Mesodermal cell (in vitro differentiated cells): ENCODE results near the gene WDR20.
"Not testable (repeated sequence)": the region's sequence is repeated elsewhere in the genome, so short reads cannot be mapped to it uniquely, and the experiment has no call there.

ENCODE experiments used
- H3K27ac ChIP-seq: 2 replicates; pipeline ENCODE4 v1.7.0; 2013; ENCODE audit warnings: mild to moderate bottlenecking, low read depth, low read length, moderate library complexity; ENCODE audit not compliant: severe bottlenecking
- H3K36me3 ChIP-seq: 2 replicates; pipeline ENCODE4 v1.7.1; 2013; ENCODE audit warnings: mild to moderate bottlenecking, low read length, moderate library complexity; ENCODE audit not compliant: control insufficient read depth, insufficient read depth
- H3K4me1 ChIP-seq: one replicate; pipeline ENCODE4 v1.7.1; 2013; ENCODE audit warnings: mild to moderate bottlenecking, low read length; ENCODE audit not compliant: insufficient read depth, control insufficient read depth, poor library complexity, severe bottlenecking
- H3K4me3 ChIP-seq: 2 replicates; pipeline ENCODE4 v1.7.0; 2013; ENCODE audit warnings: low read length, control low read depth, mild to moderate bottlenecking; ENCODE audit not compliant: insufficient read depth, poor library complexity, severe bottlenecking; ENCODE audit errors: extremely low read depth
- H3K9me3 ChIP-seq: 2 replicates; pipeline ENCODE4 v1.7.1; 2013; ENCODE audit warnings: mild to moderate bottlenecking, low read length, moderate library complexity; ENCODE audit not compliant: control insufficient read depth
- WGBS, 2 experiments: methylation state at CpG; one replicate each; pipeline ENCODE4 v1.1.5; 2013; ENCODE audit warnings: missing lambda C conversion rate in 2 of 2; ENCODE audit not compliant: insufficient coverage in 2 of 2; 5-methylcytosine and 5-hydroxymethylcytosine counted together

The WDR20 gene

GRCh38 chr14:102134021-102134420, 5.7 kb upstream of the WDR20 start:
- not testable (repeated sequence) for H3K4me1 ChIP-seq, H3K36me3 ChIP-seq, H3K4me3 ChIP-seq, H3K27ac ChIP-seq, H3K9me3 ChIP-seq
- 94 to 97% methylated on average over 5 to 7 of the region's 9 CpGs for WGBS, 2 experiments

- 98% methylated on average over 6 to 9 of the region's 10 CpGs for WGBS, 2 experiments
- H3K4me3 ChIP-seq, H3K27ac ChIP-seq, H3K4me1 ChIP-seq, H3K9me3 ChIP-seq, H3K36me3 ChIP-seq: not testable (repeated sequence)
Observed at GRCh38 chr14:102134719-102135118, 5.0 kb upstream of the WDR20 start.

- not testable (repeated sequence) for H3K4me1 ChIP-seq, H3K4me3 ChIP-seq, H3K27ac ChIP-seq, H3K9me3 ChIP-seq, H3K36me3 ChIP-seq
- WGBS, 2 experiments = 97% methylated on average over 13 to 25 of the region's 30 CpGs
Observed at GRCh38 chr14:102135456-102135855, 4.2 kb upstream of the WDR20 start.

GRCh38 chr14:102138535-102138934, 1.2 kb upstream of the WDR20 start:
- Histone ChIP-seq H3K4me3 (peak overlapping the region; percentile 100), H3K36me3 (peaks cover 11% of the 10 kb centered on the region), H3K9me3 (no peaks in the 10 kb centered on the region), H3K4me1 (no peaks in the 10 kb centered on the region), H3K27ac (no peak overlapping the region)
- WGBS, 2 experiments = 20% methylated on average over 1 of the region's 3 CpGs; no CpG with 5 or more reads in 1 of the 2 experiments

GRCh38 chr14:102138961-102139285, 774 bp upstream of the WDR20 start:
- Histone ChIP-seq H3K4me3 (peak overlapping the region; percentile 100), H3K9me3 (no peaks in the 10 kb centered on the region), H3K36me3 (peaks cover 14% of the 10 kb centered on the region), H3K4me1 (no peaks in the 10 kb centered on the region), H3K27ac (no peak overlapping the region)
- 0 to 1% methylated on average over 10 of the region's 14 CpGs for WGBS, 2 experiments

- Histone ChIP-seq H3K27ac (no peak overlapping the region), H3K9me3 (no peaks in the 10 kb centered on the region), H3K4me1 (no peaks in the 10 kb centered on the region), H3K36me3 (peaks cover 17% of the 10 kb centered on the region), H3K4me3 (peak overlapping the region; percentile 100)
- 0 to 2% methylated on average over 35 to 40 of the region's 48 CpGs for WGBS, 2 experiments
Observed at GRCh38 chr14:102140027-102140749, 491 bp downstream of the WDR20 start.

GRCh38 chr14:102140750-102141145, 1.1 kb downstream of the WDR20 start:
- Histone ChIP-seq H3K4me3 (peak overlapping the region; percentile 100), H3K36me3 (peaks cover 21% of the 10 kb centered on the region), H3K27ac (no peak overlapping the region), H3K9me3 (no peaks in the 10 kb centered on the region), H3K4me1 (no peaks in the 10 kb centered on the region)
- 11 to 33% methylated on average over 1 to 3 of the region's 9 CpGs for WGBS, 2 experiments

- no peak overlapping the region for H3K4me3 ChIP-seq
Observed at GRCh38 chr14:102141797-102142196, 2.1 kb downstream of the WDR20 start.

GRCh38 chr14:102144914-102145313, 5.2 kb downstream of the WDR20 start:
- Histone ChIP-seq H3K4me1 (no peaks in the 10 kb centered on the region), H3K27ac (no peak overlapping the region), H3K9me3 (no peaks in the 10 kb centered on the region), H3K4me3 (no peak overlapping the region), H3K36me3 (peaks cover 34% of the 10 kb centered on the region)

More at GRCh38 chr14:102141797-102142196, 2.1 kb downstream of the WDR20 start:
- Histone ChIP-seq H3K9me3 (no peaks in the 10 kb centered on the region), H3K36me3 (peaks cover 26% of the 10 kb centered on the region), H3K27ac (no peak overlapping the region), H3K4me1 (no peaks in the 10 kb centered on the region)
- WGBS, 2 experiments = no CpG with 5 or more reads among the region's 4 CpGs

- 98 to 100% methylated on average over 4 to 5 of the region's 6 CpGs for WGBS, 2 experiments
- H3K9me3 ChIP-seq = no peaks in the 10 kb centered on the region
- H3K4me3 ChIP-seq = no peak overlapping the region
- H3K4me1 ChIP-seq = no peaks in the 10 kb centered on the region
- peaks cover 37% of the 10 kb centered on the region for H3K36me3 ChIP-seq
- no peak overlapping the region for H3K27ac ChIP-seq
Observed at GRCh38 chr14:102145395-102145794, 5.7 kb downstream of the WDR20 start.

- H3K4me3 ChIP-seq = no peak overlapping the region
- 93 to 100% methylated on average over 2 of the region's 2 CpGs for WGBS, 2 experiments
- H3K27ac ChIP-seq = no peak overlapping the region
- no peaks in the 10 kb centered on the region for H3K9me3 ChIP-seq
- H3K4me1 ChIP-seq = no peaks in the 10 kb centered on the region
- peaks cover 39% of the 10 kb centered on the region for H3K36me3 ChIP-seq
Observed at GRCh38 chr14:102146423-102146822, 6.7 kb downstream of the WDR20 start.
